CD4-positive, alpha-beta memory T cell (primary cell): ENCODE measurements around the gene GPATCH2. TPM values are rescaled to one million over a fixed set of nuclear protein-coding genes. Genes with fewer than 3 reads are reported as not detected.

Experiments used
- CTCF ChIA-PET: fragments of 350-600 bp; sonication (Branson Sonifier 250); formaldehyde crosslinking; loops from one replicate; lab custom pipeline; 2021; ENCODE audit warnings: inconsistent platforms; ENCODE audit not compliant: partially characterized antibody; lab: Charles Lee
- POLR2A ChIA-PET: fragments of 350-600 bp; sonication (Branson Sonifier 250); formaldehyde crosslinking; loops from one replicate; lab custom pipeline; 2021; ENCODE audit not compliant: partially characterized antibody; lab: Charles Lee
- DNase-seq, 5 donors: peaks; one replicate each; pipeline versions ENCODE4 v3.0.0 to v3.0.0-alpha.2; 2020 to 2022; ENCODE audit warnings: mixed read lengths in 1 of 5
- H3K27ac ChIP-seq: one replicate; pipeline ENCODE4 v1.7.0; 2013; ENCODE audit warnings: low read depth, low read length
- H3K27me3 ChIP-seq: 2 replicates; pipeline ENCODE4 v1.7.0; 2013; ENCODE audit warnings: mild to moderate bottlenecking, low read length, moderate library complexity; ENCODE audit not compliant: insufficient read depth
- H3K36me3 ChIP-seq: 2 replicates; pipeline ENCODE4 v1.7.0; 2013; ENCODE audit warnings: mild to moderate bottlenecking, low read length, moderate library complexity; ENCODE audit not compliant: insufficient read depth
- H3K4me1 ChIP-seq: 2 replicates; pipeline ENCODE4 v1.7.0; 2013; ENCODE audit warnings: mild to moderate bottlenecking, low read length, moderate library complexity; ENCODE audit not compliant: insufficient read depth
- H3K4me3 ChIP-seq, 2 donors: one replicate each; pipeline ENCODE4 v1.7.0; 2013; ENCODE audit warnings: low read length in 2 of 2, mild to moderate bottlenecking in 1 of 2
- H3K9me3 ChIP-seq, 2 donors: one replicate each; pipeline ENCODE4 v1.7.0; 2013; ENCODE audit warnings: low read length in 2 of 2, control low read depth in 1 of 2; ENCODE audit not compliant: control insufficient read depth in 1 of 2
- H3K27ac Mint-ChIP-seq, 7 donors: one replicate each; pipeline ENCODE4 v1.8.0; 2020 to 2021; ENCODE audit warnings: mixed read lengths in 7 of 7, mild to moderate bottlenecking in 6 of 7, inconsistent platforms in 3 of 7, moderate library complexity in 3 of 7
- H3K27me3 Mint-ChIP-seq, 2 donors: one replicate each; pipeline ENCODE4 v1.8.0; 2020 to 2021; ENCODE audit warnings: mixed read lengths in 2 of 2
- H3K36me3 Mint-ChIP-seq, 2 donors: one replicate each; pipeline ENCODE4 v1.8.0; 2020 to 2021; ENCODE audit warnings: mixed read lengths in 2 of 2, inconsistent platforms in 1 of 2, mild to moderate bottlenecking in 1 of 2
- H3K4me1 Mint-ChIP-seq, 4 donors: one replicate each; pipeline ENCODE4 v1.8.0; 2020 to 2021; ENCODE audit warnings: mixed read lengths in 4 of 4, mild to moderate bottlenecking in 1 of 4
- H3K4me3 Mint-ChIP-seq, 8 donors: one replicate each; pipeline ENCODE4 v1.8.0; 2020 to 2021; ENCODE audit warnings: mixed read lengths in 8 of 8, mild to moderate bottlenecking in 7 of 8, moderate library complexity in 6 of 8, inconsistent platforms in 3 of 8
- H3K9me3 Mint-ChIP-seq, 8 donors: one replicate each; pipeline ENCODE4 v1.8.0; 2020 to 2021; ENCODE audit warnings: mixed read lengths in 8 of 8, mild to moderate bottlenecking in 5 of 8, inconsistent platforms in 3 of 8, moderate library complexity in 1 of 8
- intact Hi-C: fragments of 100-400 bp; cut with micrococcal nuclease; formaldehyde crosslinking; loops from one replicate; pipeline ENCODE4 v1.15.1; 2023
- polyA plus RNA-seq, 2 donors: library from polyadenylated mRNA; unstranded; fragments of 300-500 nt; fragmentation: Illumina TruSeq; gene quantifications; one replicate each; pipeline ENCODE4 v1.2.3, GENCODE V29; 2021
- total RNA-seq, 2 experiments: library from RNA; stranded (reverse); gene quantifications; one replicate each; pipeline ENCODE4 v1.2.3, GENCODE V29; 2021

Gene GPATCH2
- total and polyA plus RNA-seq, 4 experiments from 2014 or later: 1.8 to 11.3 (median 6.5) TPM

DNA sequence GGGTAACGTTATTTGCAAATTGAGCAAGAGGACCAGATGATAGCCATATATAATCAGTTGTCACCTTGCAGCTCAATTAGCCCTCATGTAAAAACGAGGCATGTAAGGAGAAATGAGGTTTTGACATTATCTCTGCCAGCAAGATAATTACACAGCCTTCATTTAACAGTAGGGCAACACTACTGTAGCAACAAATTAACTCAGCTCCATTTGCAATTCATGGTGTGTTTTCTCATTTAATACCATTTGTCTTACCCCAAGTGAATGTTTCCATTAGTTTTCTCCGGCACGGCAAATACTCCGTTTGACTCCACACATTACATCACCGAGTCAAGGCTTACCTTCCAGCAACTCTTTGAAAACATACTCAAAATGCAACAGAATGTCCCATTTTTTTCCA lies 66.7 kb downstream of the GPATCH2 start:
- Histone ChIP-seq H3K4me3 (no peak overlapping the region), H3K36me3 (no peaks in the 10 kb centered on the region), H3K9me3 (no peaks in the 10 kb centered on the region), H3K27me3 (no peaks in the 10 kb centered on the region), H3K27ac (no peak overlapping the region), H3K4me1 (no peaks in the 10 kb centered on the region)
- peaks cover 0 to 4% (median under 1%) of the 10 kb centered on the region in 4 donors for H3K4me1 Mint-ChIP-seq
- peaks cover 8 to 29% of the 10 kb centered on the region in 2 donors for H3K36me3 Mint-ChIP-seq
- ChIA-PET CTCF (no interaction called here), POLR2A (no interaction called here)
- no peak for DNase-seq
- no peaks in the 10 kb centered on the region for H3K27me3 Mint-ChIP-seq
- intact Hi-C loops: no loop called here
- peaks cover 0 to 3% (median 0%) of the 10 kb centered on the region in 8 donors for H3K9me3 Mint-ChIP-seq
- H3K27ac Mint-ChIP-seq: no peak overlapping the region
- H3K4me3 Mint-ChIP-seq: no peak overlapping the region

DNA sequence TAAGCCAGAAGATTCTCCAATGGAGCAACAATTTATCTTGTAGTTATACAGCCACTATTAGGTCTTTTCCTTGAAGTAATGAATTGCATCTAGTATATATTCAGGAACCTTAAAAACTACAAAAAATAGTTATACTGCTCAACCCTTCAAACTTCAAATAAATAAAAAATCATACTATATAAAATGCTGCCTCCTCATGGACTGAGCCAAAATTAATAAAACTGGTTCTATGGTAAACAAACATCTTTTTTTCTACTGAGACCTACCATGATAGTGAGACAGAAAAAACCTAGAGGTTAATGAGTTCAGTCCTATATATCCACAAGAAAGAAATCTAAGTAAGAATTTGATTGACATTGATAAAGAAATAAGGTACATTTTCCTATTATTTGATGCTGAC lies 67.7 kb downstream of the GPATCH2 start:
- Mint-ChIP-seq H3K4me3 (no peak overlapping the region), H3K36me3 (peaks cover 8 to 31% of the 10 kb centered on the region in 2 donors), H3K9me3 (peaks cover 0 to 3% (median 0%) of the 10 kb centered on the region in 8 donors), H3K27me3 (no peaks in the 10 kb centered on the region), H3K4me1 (peaks cover 0 to 2% (median under 1%) of the 10 kb centered on the region in 4 donors), H3K27ac (no peak overlapping the region)
- no peaks in the 10 kb centered on the region for H3K9me3 ChIP-seq
- DNase-seq: no peak
- no peaks in the 10 kb centered on the region for H3K36me3 ChIP-seq
- no peaks in the 10 kb centered on the region for H3K27me3 ChIP-seq
- ChIA-PET CTCF (no interaction called here), POLR2A (no interaction called here)
- intact Hi-C loops: no loop called here
- no peak overlapping the region for H3K27ac ChIP-seq
- no peaks in the 10 kb centered on the region for H3K4me1 ChIP-seq
- no peak overlapping the region for H3K4me3 ChIP-seq

DNA sequence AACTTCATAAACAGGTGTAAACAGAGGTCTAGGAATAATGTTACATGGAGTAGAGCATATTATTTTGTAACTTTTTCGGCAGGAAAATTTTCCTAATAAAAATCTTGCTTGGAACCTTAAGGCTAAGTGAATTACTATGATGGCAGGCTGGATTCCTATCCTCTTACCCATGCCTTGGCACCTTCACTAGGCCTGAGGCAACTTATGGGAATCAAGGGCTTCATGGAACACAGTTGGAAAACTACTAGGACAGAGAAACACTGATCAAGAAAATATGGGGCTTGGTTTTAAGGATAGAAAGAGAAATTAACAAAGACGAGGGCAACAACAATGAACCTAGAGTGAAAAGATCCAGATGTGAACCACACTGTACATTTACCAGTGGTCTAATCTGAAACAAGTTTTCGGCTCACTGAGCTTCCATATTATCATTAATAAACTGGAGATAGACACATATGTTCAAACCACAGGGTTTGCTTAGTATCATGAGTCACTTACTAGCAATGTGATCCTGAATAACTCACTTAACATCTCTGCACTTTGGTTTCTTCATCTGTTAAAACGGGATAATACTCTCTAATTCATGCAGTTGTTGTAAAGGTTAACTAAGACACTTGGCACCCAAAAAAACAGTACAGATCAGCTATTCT lies 68.5 kb downstream of the GPATCH2 start:
- DNase-seq: no peak
- no peaks in the 10 kb centered on the region for H3K9me3 ChIP-seq
- CTCF ChIA-PET: no interaction called here
- intact Hi-C loops: no loop called here
- Mint-ChIP-seq H3K4me1 (peaks cover 0 to 2% (median under 1%) of the 10 kb centered on the region in 4 donors), H3K36me3 (peaks cover 8 to 37% of the 10 kb centered on the region in 2 donors), H3K9me3 (peaks cover 0 to 4% (median 0%) of the 10 kb centered on the region in 8 donors), H3K27me3 (no peaks in the 10 kb centered on the region), H3K4me3 (no peak overlapping the region), H3K27ac (no peak overlapping the region)
- no peaks in the 10 kb centered on the region for H3K36me3 ChIP-seq
- no peaks in the 10 kb centered on the region for H3K27me3 ChIP-seq
- H3K27ac ChIP-seq: no peak overlapping the region
- H3K4me1 ChIP-seq: no peaks in the 10 kb centered on the region
- POLR2A ChIA-PET: no interaction called here
- H3K4me3 ChIP-seq: no peak overlapping the region

DNA sequence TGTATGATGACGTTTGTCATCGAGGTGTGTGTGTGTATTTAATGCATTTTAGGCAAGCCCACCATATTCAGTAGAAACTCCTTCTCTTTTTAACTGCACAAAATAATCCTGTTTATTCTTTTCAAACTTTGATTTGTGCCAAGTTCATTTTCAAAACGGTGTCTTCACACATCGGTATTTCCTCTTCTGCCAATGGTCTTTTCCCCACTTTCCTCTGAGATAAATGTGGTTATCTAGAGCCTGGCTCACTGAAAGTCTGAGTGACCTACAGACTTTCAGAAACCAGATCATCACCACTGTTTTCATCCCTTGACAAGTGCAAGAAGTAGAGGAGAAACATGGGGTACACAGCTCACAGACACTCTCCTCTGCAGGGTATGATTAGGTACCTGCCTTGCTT lies 69.4 kb downstream of the GPATCH2 start:
- no peak overlapping the region for H3K4me3 ChIP-seq
- H3K27me3 Mint-ChIP-seq: no peaks in the 10 kb centered on the region
- no peaks in the 10 kb centered on the region for H3K4me1 ChIP-seq
- no peak overlapping the region for H3K27ac ChIP-seq
- ChIA-PET CTCF (no interaction called here), POLR2A (no interaction called here)
- intact Hi-C loops: no loop called here
- no peaks in the 10 kb centered on the region for H3K27me3 ChIP-seq
- no peaks in the 10 kb centered on the region for H3K9me3 ChIP-seq
- no peaks in the 10 kb centered on the region for H3K36me3 ChIP-seq
- H3K4me3 Mint-ChIP-seq: no peak overlapping the region
- no peak overlapping the region for H3K27ac Mint-ChIP-seq
- H3K4me1 Mint-ChIP-seq: peaks cover 0 to 2% (median 0%) of the 10 kb centered on the region in 4 donors
- peaks cover 8 to 43% of the 10 kb centered on the region in 2 donors for H3K36me3 Mint-ChIP-seq
- no peak for DNase-seq
- H3K9me3 Mint-ChIP-seq: peaks cover 0 to 4% (median 0%) of the 10 kb centered on the region in 8 donors

DNA sequence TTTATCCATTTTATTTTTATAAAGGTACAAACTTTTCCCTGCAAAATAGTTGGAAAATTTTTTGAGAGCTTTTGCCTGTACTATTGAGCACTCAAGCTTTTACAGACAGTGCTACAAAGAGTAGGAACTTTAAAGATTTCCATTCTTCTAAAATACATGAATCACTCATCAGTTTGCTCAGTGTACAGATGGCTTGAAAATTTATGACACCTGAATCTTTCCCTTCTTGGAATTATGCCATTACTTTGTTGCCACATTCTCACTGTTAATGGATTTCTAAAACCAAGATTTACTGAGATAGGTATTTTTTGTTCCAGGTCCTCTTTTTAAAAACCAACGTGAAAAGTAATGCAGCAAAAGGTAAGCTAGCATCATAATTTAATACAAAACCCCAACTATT lies 76.0 kb downstream of the GPATCH2 start:
- DNase-seq: no peak
- Mint-ChIP-seq H3K4me1 (peaks cover 0 to 1% (median 0%) of the 10 kb centered on the region in 4 donors), H3K9me3 (peaks cover 0 to 4% (median 0%) of the 10 kb centered on the region in 8 donors), H3K36me3 (peaks cover 2 to 17% of the 10 kb centered on the region in 2 donors), H3K27me3 (no peaks in the 10 kb centered on the region), H3K4me3 (no peak overlapping the region), H3K27ac (no peak overlapping the region)
- no peaks in the 10 kb centered on the region for H3K9me3 ChIP-seq
- CTCF ChIA-PET: no interaction called here
- H3K4me1 ChIP-seq: no peaks in the 10 kb centered on the region
- H3K27ac ChIP-seq: no peak overlapping the region
- intact Hi-C loops: no loop called here
- no peak overlapping the region for H3K4me3 ChIP-seq
- no peaks in the 10 kb centered on the region for H3K36me3 ChIP-seq
- no peaks in the 10 kb centered on the region for H3K27me3 ChIP-seq
- POLR2A ChIA-PET: no interaction called here

DNA sequence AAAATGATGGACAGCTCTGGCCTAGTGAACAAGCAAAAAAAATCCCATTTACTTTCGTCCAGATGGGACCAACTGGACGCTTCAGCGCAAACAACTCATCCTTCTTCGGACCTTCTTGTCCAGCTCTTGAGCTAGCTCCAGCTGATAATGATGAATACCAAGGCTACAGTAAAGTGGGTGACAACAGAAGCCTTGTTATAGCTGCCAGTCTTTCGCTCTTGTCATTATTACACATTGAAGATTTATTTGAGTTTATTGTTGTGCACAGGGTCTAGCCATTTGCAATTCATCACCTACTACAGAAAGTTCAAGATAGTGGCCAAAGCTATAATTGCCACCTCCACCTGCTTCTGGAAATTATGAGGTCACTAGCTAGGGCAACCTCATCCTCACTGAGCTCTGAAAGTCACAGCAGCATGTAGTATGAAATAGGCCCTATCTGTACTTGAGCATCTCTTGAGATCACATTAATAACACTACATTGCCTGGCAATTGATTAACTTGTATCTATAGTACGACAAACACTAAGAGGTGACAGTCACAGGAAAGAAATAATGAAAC lies 76.9 kb downstream of the GPATCH2 start:
- no peaks in the 10 kb centered on the region for H3K27me3 ChIP-seq
- no peaks in the 10 kb centered on the region for H3K9me3 ChIP-seq
- Mint-ChIP-seq H3K4me1 (peaks cover 0 to 2% (median under 1%) of the 10 kb centered on the region in 4 donors), H3K4me3 (no peak overlapping the region), H3K36me3 (peaks cover 6 to 22% of the 10 kb centered on the region in 2 donors), H3K27me3 (no peaks in the 10 kb centered on the region), H3K27ac (no peak overlapping the region), H3K9me3 (peaks cover 0 to 5% (median 1%) of the 10 kb centered on the region in 8 donors)
- POLR2A ChIA-PET: no interaction called here
- no peaks in the 10 kb centered on the region for H3K4me1 ChIP-seq
- DNase-seq: no peak
- CTCF ChIA-PET: interaction anchor here (1.0 kb wide), 1 partner anchor 20 kb away, joined by 3 read pairs; no protein-coding TSS in a partner anchor
- H3K4me3 ChIP-seq: no peak overlapping the region
- no peak overlapping the region for H3K27ac ChIP-seq
- intact Hi-C loops: no loop called here
- H3K36me3 ChIP-seq: no peaks in the 10 kb centered on the region

DNA sequence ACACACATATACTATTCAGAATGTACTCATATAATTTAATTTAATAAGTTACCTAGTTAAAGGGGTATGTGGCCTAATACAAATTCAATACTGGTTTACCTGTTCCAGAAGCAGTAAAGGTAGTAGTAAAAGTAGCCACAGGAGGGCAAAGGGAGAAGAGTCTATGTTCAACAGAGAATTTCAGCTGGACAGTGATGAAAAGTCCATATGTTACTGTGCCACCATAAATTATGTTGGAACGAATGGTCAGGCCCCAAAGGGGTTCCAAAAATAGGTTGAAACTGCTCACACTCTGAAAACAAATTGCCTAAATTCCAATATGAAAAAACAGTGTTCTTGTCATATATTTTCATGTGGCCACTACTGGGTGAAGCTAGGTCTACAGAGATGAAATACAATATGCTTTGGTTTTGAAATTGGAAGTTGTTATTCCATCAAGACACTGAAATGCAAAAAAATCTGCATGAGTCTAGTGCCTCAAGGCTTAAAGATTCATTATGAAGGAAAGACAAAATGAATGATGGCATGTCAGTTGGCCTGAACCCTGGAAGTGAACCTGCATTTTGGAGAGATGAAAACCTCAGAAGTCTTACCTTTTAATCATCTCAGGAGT lies 78.4 kb downstream of the GPATCH2 start:
- no peak overlapping the region for H3K27ac Mint-ChIP-seq
- Histone ChIP-seq H3K36me3 (no peaks in the 10 kb centered on the region), H3K9me3 (no peaks in the 10 kb centered on the region), H3K4me1 (no peaks in the 10 kb centered on the region), H3K27me3 (no peaks in the 10 kb centered on the region), H3K4me3 (no peak overlapping the region), H3K27ac (no peak overlapping the region)
- peaks cover 0 to 2% (median under 1%) of the 10 kb centered on the region in 4 donors for H3K4me1 Mint-ChIP-seq
- CTCF ChIA-PET: no interaction called here
- peaks cover 0 to 19% (median 10%) of the 10 kb centered on the region in 8 donors for H3K9me3 Mint-ChIP-seq
- no peak for DNase-seq
- peaks cover 16 to 30% of the 10 kb centered on the region in 2 donors for H3K36me3 Mint-ChIP-seq
- intact Hi-C loops: no loop called here
- POLR2A ChIA-PET: no interaction called here
- no peaks in the 10 kb centered on the region for H3K27me3 Mint-ChIP-seq
- H3K4me3 Mint-ChIP-seq: no peak overlapping the region
